Pulmonary artery endothelial cell (primary cell): ENCODE measurements around the gene FBXO41. TPM values are rescaled to one million over a fixed set of nuclear protein-coding genes. Genes with fewer than 3 reads are reported as not detected.
"Not testable (repeated sequence)": the region's sequence is repeated elsewhere in the genome, so short reads cannot be mapped to it uniquely, and the experiment has no call there.

Experiments used
- DNase-seq: peaks from one replicate; pipeline ENCODE4 v3.0.0-alpha.2; 2011; ENCODE audit warnings: low read depth, low spot score
- total RNA-seq: library from RNA; depleted of rRNA; stranded (reverse); fragments of >200 nt; gene quantifications from 2 replicates; pipeline ENCODE4 v1.2.3, GENCODE V29; 2014

The FBXO41 gene
- total RNA-seq, 1 donor from 2014 or later, result 0.66 TPM

DNA sequence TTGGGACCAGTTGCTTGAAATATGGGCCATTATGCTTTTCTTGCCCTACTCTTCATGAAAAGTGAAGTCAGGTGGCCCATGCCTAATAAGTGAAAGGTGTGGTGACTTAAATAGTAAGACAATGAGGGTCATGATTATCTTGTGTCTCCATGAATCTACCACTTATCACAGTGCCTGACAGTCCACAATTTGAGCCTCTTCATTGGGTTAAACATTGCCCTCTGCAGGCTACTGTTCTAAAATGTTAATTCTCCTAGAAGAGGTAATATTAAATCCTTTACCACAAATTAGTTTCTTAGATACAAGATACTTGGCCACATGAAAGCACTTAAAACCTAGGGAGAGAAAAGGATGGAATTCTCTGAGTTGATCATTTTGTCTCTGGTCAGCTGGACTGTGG lies 5.0 kb upstream of the FBXO41 start:
- no peak for DNase-seq

GRCh38 chr2:73286134-73286655 lies 1.9 kb upstream of the FBXO41 start:
- DNase-seq, result no peak

DNA sequence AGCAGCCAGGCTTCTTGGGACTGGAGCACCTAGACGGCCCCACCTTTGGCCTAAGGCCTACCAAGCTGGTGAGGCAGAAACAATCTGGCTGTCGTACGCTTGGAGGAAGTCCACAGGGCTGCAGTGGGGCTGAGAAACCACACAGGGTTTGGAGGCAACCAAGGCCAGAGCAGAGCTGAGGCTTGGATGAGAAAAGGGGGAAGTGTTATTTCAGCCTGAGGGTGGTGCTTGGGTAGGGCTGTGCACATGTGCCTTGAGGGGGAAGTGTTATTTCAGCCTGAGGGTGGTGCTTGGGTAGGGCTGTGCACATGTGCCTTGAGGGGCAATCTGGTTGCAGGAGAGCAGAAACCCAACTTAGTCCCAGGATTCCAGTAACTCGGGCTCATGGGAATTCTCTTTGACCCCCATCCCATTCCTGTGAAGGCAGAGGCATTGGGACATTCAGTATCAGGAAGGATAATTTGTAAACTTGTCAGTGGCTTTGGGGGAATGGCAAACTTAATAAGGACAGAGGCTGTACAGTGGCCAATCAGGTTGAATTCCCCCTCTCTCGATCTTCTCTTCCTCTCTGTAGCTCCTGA lies 971 bp upstream of the FBXO41 start:
- DNase-seq, result no peak

DNA sequence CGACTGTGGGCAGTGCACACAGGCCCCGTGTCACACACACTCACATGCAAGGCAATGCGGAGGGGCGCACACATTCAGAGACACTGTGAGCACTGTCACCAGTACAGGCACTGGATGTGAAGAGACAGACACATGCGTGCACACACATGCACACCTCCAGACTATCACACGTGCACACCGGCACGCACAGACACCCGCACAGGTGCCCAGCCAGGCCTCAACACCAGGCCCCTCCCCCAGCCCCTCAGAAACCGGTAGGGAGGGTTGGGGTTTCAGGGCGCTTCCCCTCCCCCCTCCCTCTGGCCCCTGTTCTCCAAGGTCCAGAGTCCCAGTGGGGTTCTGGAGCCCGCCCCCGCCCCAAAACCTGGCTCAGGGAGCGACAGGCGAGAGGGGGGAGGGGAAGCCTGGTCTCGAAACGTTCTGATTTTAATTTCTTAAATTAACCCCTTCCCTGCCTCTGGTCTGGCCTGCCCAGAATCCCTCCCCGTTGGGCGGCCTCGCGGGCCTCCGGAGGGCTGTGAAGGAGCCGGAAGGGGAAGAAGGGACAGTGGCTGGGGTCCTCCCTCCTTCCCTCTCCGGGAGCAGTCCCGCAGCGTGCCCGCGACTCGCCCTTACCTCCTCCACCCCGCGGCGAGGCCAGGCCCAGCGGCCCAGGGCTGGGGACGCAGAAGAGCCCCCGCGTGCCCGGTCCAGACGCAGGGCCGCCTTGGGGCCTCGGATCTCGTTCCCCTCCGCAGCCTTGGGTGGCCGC lies 558 bp downstream of the FBXO41 start:
- DNase-seq, result no peak

- DNase-seq, result no peak
Observed at GRCh38 chr2:73282924-73283544, 1.2 kb downstream of the FBXO41 start.

DNA sequence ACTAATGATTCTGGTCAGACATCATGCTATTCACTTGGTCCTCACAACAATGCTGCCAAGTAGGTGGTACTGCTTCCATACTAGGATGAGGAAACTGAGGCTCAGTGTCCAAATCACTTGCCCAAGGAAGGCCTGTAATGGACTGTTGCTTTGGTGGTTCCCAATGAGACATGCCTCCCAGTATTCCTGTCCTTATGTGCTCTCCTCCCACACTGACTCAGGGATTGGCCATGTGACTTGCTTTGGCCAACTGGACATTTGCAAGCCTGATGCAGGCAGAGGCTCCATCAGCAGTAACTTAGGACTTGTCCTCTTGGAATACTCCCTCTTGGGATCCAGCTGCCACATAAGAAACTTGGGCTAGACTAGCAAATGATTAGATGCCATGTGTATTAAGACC lies 3.0 kb downstream of the FBXO41 start:
- no peak for DNase-seq

DNA sequence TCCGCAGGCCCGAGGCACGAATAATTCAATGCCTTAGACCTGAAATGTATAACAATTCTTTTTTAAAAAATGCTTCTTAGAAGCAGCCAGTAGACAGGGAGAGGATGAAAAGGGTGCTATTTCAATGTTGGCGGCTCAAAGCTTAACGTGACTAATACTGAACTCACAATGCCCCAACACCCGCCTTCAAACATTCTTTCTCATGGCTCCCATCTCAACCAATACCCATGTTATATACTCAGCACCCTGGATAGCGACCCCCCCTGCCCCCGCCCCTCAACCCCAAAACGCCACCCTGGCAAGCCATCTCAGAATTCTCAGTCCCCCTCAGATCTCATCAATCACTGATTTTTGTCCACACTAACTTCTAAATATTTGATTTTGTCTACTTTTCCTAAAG lies 4.4 kb downstream of the FBXO41 start:
- DNase-seq, result no peak

DNA sequence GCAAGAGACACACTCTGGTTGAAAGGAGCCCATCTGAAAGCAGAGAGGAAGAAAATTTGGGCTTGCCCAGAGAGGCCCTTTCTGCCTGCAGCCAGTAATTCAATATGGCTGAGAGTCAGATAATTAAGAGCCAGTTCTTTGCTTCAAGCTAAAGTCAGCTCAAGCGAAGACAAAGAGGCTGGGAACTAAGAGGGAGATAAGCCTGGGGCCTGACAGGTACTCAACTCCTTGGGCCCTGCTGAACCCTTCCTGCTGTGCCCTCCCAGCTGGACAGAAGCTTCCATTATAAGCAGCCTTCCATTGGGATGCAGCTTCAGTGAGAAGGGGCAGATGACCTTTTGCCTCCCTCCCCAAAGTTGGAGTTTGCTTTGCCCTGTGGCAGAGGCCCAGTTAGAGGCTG lies 12.0 kb downstream of the FBXO41 start:
- no peak for DNase-seq

GRCh38 chr2:73269686-73270465 lies 14.4 kb downstream of the FBXO41 start:
- DNase-seq, result no peak

GRCh38 chr2:73268830-73269685 lies 15.2 kb downstream of the FBXO41 start:
- no peak for DNase-seq

DNA sequence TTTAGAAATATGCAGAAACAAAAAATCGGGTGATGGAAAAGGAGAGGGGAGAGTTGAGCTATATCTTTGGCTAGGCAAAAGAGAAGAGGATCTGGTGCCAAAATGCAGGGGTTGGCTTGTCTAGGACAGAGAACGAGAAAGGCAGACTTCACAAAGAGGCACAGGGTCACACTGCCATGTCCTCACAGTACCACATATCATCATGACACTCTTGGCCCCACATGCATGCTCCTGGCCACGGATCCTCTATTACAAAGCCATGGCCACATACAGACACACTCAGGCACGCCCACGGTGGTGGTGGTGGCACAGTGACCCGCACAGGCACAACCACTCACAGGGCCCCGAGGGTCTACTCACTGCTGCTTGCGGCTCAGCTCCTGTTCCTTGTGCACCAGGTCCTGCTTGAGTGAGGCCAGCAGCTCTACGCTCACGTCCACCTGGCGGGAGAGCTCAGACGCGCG lies 15.9 kb downstream of the FBXO41 start:
- DNase-seq, result no peak

- DNase-seq, result no peak
Observed at GRCh38 chr2:73267008-73267407, 17.3 kb downstream of the FBXO41 start.

DNA sequence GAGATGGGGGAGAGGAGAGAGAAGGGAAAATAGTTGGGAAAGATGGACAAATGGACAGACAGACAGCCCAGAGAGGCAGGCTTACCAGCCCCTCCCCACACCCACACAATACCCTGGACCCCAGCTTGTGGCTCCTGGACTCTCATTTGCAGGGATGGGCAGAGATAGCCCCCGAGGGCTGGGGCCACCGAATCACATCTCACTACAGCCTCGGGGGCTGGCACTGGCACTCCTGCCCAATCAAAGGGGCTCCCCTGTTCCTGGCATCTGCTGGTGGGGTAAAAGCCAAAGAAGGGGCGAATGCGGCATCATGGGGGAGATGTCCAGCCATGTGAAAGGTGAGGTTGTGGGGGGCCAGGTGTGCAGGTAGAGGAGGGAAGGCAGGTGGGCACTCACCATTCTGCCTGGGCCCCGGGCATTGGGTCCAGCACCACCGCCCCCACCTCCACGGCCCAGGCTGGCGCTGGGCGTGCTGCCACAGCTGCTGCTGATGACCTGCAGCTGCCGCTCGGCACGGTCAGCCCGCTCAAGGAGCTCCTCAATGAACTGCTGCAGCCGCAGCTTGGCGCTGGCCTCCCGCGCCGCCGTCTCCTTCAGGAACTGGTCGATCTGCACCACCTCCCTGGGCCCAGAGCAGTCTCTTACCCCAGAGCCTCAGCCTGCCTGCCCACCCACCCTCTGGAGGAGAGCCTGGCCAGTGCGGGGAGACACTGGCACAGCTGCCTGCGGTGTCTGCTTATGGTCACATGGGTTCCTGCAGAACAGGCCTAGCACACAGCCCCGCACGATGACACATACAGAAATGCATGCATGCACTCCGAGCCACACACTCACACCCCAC lies 18.0 kb downstream of the FBXO41 start:
- no peak for DNase-seq

DNA sequence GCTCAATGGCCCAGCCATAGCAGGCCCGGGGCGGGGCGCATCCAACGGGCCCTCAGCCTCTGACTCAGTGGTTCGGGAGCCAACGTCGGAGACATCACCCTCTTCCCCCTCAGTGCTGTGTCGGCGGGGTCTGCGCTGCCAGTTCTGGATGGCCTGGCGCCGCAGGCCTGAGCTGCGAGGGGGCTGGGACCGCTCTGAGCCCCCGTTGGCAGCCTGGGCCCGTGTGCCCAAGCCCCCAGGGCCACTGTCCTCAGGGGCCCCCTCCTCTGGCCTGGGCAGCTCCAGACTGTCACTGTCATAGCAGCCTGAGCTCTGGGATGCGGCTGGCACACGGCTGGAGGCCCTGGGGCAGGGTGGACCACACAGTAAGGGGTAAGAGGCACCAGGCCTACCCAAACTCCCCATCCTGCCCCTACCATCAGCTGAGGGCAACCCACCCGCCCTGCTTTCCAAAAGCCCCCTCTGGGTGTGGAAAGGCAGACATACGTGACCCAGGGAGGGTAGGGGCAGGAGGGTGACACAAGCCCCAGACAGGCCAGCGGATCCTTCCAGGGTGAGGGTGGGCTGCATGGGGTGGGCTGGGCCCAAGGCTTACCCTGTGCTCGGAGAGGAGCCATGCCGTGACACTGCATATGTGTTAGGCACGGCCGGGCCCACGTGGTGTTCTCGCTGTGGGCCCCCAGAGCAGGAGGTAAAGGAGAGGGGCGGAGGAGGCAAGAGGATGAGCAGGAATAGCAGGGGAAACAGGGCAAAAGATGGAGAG lies 18.8 kb downstream of the FBXO41 start:
- DNase-seq, result no peak

DNA sequence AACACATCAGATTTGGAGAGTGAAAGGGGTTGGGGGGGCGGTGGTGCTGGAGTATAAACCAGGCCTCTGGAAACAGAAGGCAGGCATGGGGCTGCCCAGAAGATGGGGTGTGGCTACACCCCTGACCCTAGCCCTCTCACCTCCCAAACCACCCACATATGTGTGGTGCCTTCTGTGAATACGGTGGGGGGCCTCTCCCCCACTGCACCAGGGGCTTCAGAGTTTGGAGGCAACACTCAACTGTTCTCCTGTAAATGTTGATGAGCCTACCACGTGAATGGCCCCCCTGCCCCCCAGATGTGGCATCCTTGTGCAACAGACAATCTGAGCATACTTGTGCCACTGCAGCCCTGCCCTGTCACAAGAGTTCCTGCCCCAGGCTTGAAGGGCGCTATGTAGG lies 19.5 kb downstream of the FBXO41 start:
- DNase-seq, result no peak

DNA sequence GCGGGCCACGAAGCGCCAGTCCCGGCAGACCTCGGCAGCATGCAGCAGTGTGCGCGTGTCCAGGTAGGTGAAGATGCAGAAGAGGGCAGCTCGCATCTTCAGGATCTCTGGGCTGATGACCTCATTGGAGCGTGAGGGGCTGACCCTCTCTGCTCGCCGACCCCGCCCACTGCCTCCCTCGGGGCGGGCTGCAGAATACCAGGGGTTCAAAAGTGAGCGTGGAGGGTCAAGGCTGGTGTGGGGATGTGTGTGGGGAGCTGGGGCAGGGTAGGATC lies 20.0 kb downstream of the FBXO41 start:
- no peak for DNase-seq

- DNase-seq, result no peak
Observed at GRCh38 chr2:73263540-73264331, 20.5 kb downstream of the FBXO41 start.

- not testable (repeated sequence) for DNase-seq
Observed at GRCh38 chr2:73262691-73263429, 21.4 kb downstream of the FBXO41 start.
